Stomach (tissue), 4 donors: ENCODE data around the gene CRACDL.

ENCODE experiments used
- CTCF ChIP-seq, 7 experiments: fragments of 450-650 bp in 4 of 7; fragments of 200-600 bp in 3 of 7; sonication (generic) in 3 of 7; IDR thresholded peaks; one replicate each; pipeline ENCODE4 v1.5.1; 2016 to 2019; ENCODE audit warnings: antibody characterized with exemption in 7 of 7, control low read depth in 2 of 7, mild to moderate bottlenecking in 1 of 7
- EP300 ChIP-seq: sonication (generic); formaldehyde crosslinking; IDR thresholded peaks from one replicate; pipeline ENCODE4 v1.6.1; 2017; ENCODE audit warnings: antibody characterized with exemption
- POLR2A ChIP-seq, 4 donors: fragments of 450-650 bp; IDR thresholded peaks; one replicate each; pipeline ENCODE4 v1.6.1; 2016; ENCODE audit warnings: antibody characterized with exemption in 4 of 4, control low read depth in 2 of 4, mild to moderate bottlenecking in 1 of 4, moderate library complexity in 1 of 4
- POLR2AphosphoS5 ChIP-seq, 3 donors: sonication (generic); formaldehyde crosslinking; IDR thresholded peaks; one replicate each; pipeline ENCODE4 v1.6.1; 2016; ENCODE audit warnings: antibody characterized with exemption in 3 of 3

GRCh38 chr2:98896944-98897343, 39.1 kb downstream of the CRACDL start:
- TF ChIP-seq CTCF (IDR thresholded peaks at IDR 0.05) (no peak), POLR2A (IDR thresholded peaks at IDR 0.05) (no peak), EP300 (no peak), POLR2AphosphoS5 (IDR thresholded peaks at IDR 0.05) (no peak)
